SK-N-SH treated with all-trans-retinoic acid at 6 μM for 48 hours (cell line): Measurements from ENCODE around the gene PTPRD.

Experiments
- ATAC-seq: fragments of 200-7000 bp; cut with Tn5 transposase; 3 replicates; pipeline ENCODE4 v1.9.1; 2020; ENCODE audit warnings: mild to moderate bottlenecking, moderate library complexity
- ARNTL ChIP-seq: fragments of 450-650 bp; formaldehyde crosslinking; IDR thresholded peaks from 2 replicates; pipeline ENCODE4 v1.5.0; 2020; ENCODE audit warnings: low read depth, mild to moderate bottlenecking, moderate library complexity, borderline replicate concordance
- BACH2 ChIP-seq: fragments of 250-450 bp; sonication (Bioruptor Pico); IDR thresholded peaks from 2 replicates; pipeline ENCODE4 v1.9.0; 2021; ENCODE audit warnings: mild to moderate bottlenecking, borderline replicate concordance
- CREB5 ChIP-seq: fragments of 250-450 bp; sonication (Bioruptor Pico); IDR thresholded peaks from 2 replicates; pipeline ENCODE4 v1.5.1; 2020; ENCODE audit warnings: low read depth, mild to moderate bottlenecking, moderate library complexity
- CSDC2 ChIP-seq: fragments of 250-450 bp; sonication (Bioruptor Pico); IDR thresholded peaks from 2 replicates; pipeline ENCODE4 v1.5.0; 2020; ENCODE audit warnings: mild to moderate bottlenecking, moderate library complexity
- CSRNP3 ChIP-seq: fragments of 250-450 bp; sonication (Bioruptor Pico); IDR thresholded peaks from 2 replicates; pipeline ENCODE4 v1.5.1; 2021; ENCODE audit warnings: mild to moderate bottlenecking, moderate library complexity
- ESRRG ChIP-seq: fragments of 250-450 bp; sonication (Bioruptor Pico); IDR thresholded peaks from 2 replicates; pipeline ENCODE4 v1.6.1; 2021; ENCODE audit warnings: mild to moderate bottlenecking
- GLIS3 ChIP-seq: fragments of 250-450 bp; sonication (Bioruptor Pico); IDR thresholded peaks from 2 replicates; pipeline ENCODE4 v1.5.0; 2020; ENCODE audit warnings: mild to moderate bottlenecking, moderate library complexity
- OSR1 ChIP-seq: fragments of 250-450 bp; sonication (Bioruptor Pico); IDR thresholded peaks from 2 replicates; pipeline ENCODE4 v1.8.0; 2022; ENCODE audit warnings: moderate library complexity, mild to moderate bottlenecking, inconsistent platforms
- PATZ1 ChIP-seq: fragments of 250-450 bp; sonication (Bioruptor Pico); IDR thresholded peaks from 2 replicates; pipeline ENCODE4 v1.8.0; 2020; ENCODE audit warnings: mild to moderate bottlenecking, moderate library complexity, borderline replicate concordance
- PPARA ChIP-seq: fragments of 250-450 bp; sonication (Bioruptor Pico); IDR thresholded peaks from 2 replicates; pipeline ENCODE4 v1.5.0; 2020; ENCODE audit warnings: mild to moderate bottlenecking, borderline replicate concordance
- RARB ChIP-seq: fragments of 250-450 bp; sonication (Bioruptor Pico); IDR thresholded peaks from 2 replicates; pipeline ENCODE4 v1.8.0; 2021; ENCODE audit warnings: mild to moderate bottlenecking, moderate library complexity
- SNAI2 ChIP-seq: fragments of 250-450 bp; sonication (Bioruptor Pico); IDR thresholded peaks from 2 replicates; pipeline ENCODE4 v1.5.0; 2020; ENCODE audit warnings: mild to moderate bottlenecking, moderate library complexity
- TCF4 ChIP-seq: fragments of 250-450 bp; sonication (Bioruptor Pico); IDR thresholded peaks from 2 replicates; pipeline ENCODE4 v1.8.0; 2021; ENCODE audit warnings: mild to moderate bottlenecking, moderate library complexity, borderline replicate concordance
- TOX ChIP-seq: fragments of 250-450 bp; sonication (Bioruptor Pico); IDR thresholded peaks from 2 replicates; pipeline ENCODE4 v1.8.0; 2021; ENCODE audit warnings: mild to moderate bottlenecking, moderate library complexity, borderline replicate concordance
- ZC3H10 ChIP-seq: fragments of 250-450 bp; sonication (Bioruptor Pico); IDR thresholded peaks from 2 replicates; pipeline ENCODE4 v1.5.1; 2021; ENCODE audit warnings: mild to moderate bottlenecking, moderate library complexity
- ZFP3 ChIP-seq: fragments of 250-450 bp; sonication (Bioruptor Pico); IDR thresholded peaks from 2 replicates; pipeline ENCODE4 v1.5.0; 2020; ENCODE audit warnings: mild to moderate bottlenecking, moderate library complexity
- ZNF565 ChIP-seq: fragments of 450-650 bp; formaldehyde crosslinking; conservative IDR thresholded peaks from 2 replicates; pipeline ENCODE4 v1.5.0; 2020; ENCODE audit warnings: low read depth, mild to moderate bottlenecking, moderate library complexity
- ZNF70 ChIP-seq: fragments of 450-650 bp; formaldehyde crosslinking; IDR thresholded peaks from 2 replicates; pipeline ENCODE4 v1.5.0; 2020; ENCODE audit warnings: mild to moderate bottlenecking, moderate library complexity
- ZNF8 ChIP-seq: fragments of 450-650 bp; formaldehyde crosslinking; IDR thresholded peaks from 2 replicates; pipeline ENCODE4 v1.5.0; 2020; ENCODE audit warnings: mild to moderate bottlenecking, moderate library complexity

The PTPRD gene

GRCh38 chr9:8484597-8485191 is 2128.1 kb downstream of the PTPRD start:
- TF ChIP-seq ZFP3 (no peak), OSR1 (no peak), TCF4 (CRISPR knock-in tag) (no peak), CREB5 (CRISPR knock-in tag) (no peak), ZNF70 (CRISPR knock-in tag) (no peak), ARNTL (CRISPR knock-in tag) (no peak), RARB (CRISPR knock-in tag) (no peak), ZC3H10 (CRISPR knock-in tag) (no peak), PATZ1 (no peak), CSDC2 (CRISPR knock-in tag) (no peak), ZNF565 (CRISPR knock-in tag) (no peak), SNAI2 (CRISPR knock-in tag) (no peak), CSRNP3 (no peak), ZNF8 (CRISPR knock-in tag) (no peak), BACH2 (no peak)
- ATAC-seq = no peak

GRCh38 chr9:8477450-8477849 is 2135.4 kb downstream of the PTPRD start:
- ATAC-seq = no peak
- TF ChIP-seq CSRNP3 (no peak), PPARA (CRISPR knock-in tag) (no peak)

GRCh38 chr9:8474937-8475336 is 2137.9 kb downstream of the PTPRD start:
- no peak for TF ChIP-seq OSR1
- TF ChIP-seq ZC3H10 (CRISPR knock-in tag) = no peak
- TF ChIP-seq BACH2 = no peak
- TF ChIP-seq CSDC2 (CRISPR knock-in tag) = no peak
- TF ChIP-seq ESRRG (CRISPR knock-in tag) = no peak
- TF ChIP-seq TOX = no peak
- no peak for TF ChIP-seq PPARA (CRISPR knock-in tag)
- no peak for TF ChIP-seq CREB5 (CRISPR knock-in tag)
- TF ChIP-seq RARB (CRISPR knock-in tag) = no peak
- TF ChIP-seq ZNF565 (CRISPR knock-in tag) = no peak
- TF ChIP-seq GLIS3 (CRISPR knock-in tag) = no peak
- no peak for TF ChIP-seq SNAI2 (CRISPR knock-in tag)
- TF ChIP-seq ARNTL (CRISPR knock-in tag) = no peak
- no peak for ATAC-seq

GRCh38 chr9:8473244-8474020 is 2139.4 kb downstream of the PTPRD start:
- TF ChIP-seq BACH2 (no peak), SNAI2 (CRISPR knock-in tag) (no peak)
- TF ChIP-seq, all 23 proteins: peak for 0
- ATAC-seq = no peak
